Activated naive CD8-positive, alpha-beta T cell treated with anti-CD3 and anti-CD28 coated beads, Interleukin-2, amount 50 U/mL, for 16 hours (primary cell): Measurements from ENCODE around the gene CIT.

ENCODE experiments used
- DNase-seq: peaks from one replicate; pipeline ENCODE4 v3.0.0-alpha.2; 2020; ENCODE audit warnings: low read depth, low spot score

Gene CIT

DNA sequence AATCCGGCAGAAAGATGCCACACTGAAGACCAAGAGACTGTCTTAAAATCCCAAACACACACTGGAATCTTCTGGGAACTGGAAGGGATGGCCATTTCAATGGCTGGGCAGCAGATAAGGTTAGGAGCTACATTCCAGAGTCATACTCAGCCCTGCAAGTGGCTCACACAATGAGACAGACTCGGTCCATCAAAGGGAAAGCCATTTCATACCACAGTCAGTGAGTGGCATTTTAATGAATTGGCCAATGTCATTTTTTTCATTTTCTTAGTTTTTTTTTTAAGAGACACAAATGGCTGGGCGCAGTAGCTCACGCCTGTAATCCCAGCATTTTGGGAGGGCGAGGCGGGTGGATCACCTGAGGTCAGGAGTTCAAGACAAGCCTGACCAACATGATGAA, 17.9 kb downstream of the CIT start:
- no peak for DNase-seq

DNA sequence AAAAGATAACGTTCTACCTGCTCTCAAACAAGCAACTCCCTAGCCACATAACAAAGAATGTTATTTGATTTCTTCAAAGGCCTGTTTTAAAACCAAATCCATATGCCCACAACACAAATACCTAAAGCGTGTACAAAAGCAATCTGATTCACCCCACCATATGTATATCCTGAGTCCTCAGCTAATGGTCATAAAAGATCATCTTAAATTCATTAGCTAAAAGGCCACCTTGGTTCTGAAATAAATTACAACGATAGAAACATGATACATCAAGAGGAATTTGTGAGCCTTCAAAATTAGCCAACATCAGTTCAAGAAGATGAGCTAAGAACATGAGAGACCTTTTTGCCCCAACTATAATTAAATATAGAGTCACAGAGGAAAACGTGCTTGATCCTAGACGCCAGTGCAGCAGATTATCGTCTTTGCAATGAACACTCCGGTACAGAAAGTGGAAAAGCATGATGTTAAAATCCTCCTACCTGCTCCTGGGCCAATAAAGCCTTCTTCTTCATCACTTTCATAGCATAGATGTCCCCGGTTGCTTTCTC, 20.0 kb downstream of the CIT start:
- no peak for DNase-seq

DNA sequence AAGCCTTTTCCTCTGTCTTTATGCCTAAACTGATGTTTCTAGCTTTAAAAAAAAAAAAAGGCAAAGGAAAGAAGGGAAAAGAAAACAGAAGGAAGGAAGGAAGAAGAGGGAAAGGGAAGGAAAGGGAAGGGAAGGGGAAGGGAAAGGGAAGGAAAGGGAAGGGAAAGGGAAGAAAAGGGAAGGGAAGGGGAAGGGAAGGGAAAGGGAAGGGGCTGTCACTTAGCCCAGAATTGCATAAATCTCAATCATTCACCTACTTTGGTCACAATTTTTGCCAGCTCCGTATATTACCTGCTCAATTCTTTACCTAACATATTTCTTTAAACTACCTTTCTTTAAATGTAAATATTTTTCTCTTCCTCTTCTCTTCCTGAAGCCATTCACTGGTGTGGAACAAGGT, 26.8 kb downstream of the CIT start:
- DNase-seq: no peak

DNA sequence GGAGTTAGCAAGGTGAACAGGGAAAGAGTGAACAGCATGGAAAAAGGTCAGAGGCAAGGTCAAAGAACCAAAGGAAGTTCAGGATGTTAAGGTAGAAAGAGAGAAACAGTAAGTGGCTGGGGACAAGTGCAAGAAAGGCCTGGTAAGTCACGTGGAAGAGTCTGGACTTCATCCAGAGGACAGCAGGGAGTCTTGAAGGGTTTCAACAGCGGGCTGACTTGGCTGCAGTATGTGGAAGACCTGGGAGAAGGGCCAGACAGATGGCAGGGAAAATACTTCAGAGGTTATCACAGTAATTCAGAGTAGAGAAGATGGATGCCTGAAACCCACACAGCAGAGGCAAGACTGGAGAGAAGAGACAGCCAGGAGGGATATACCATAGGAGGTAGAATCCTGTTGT, 34.0 kb downstream of the CIT start:
- no peak for DNase-seq

DNA sequence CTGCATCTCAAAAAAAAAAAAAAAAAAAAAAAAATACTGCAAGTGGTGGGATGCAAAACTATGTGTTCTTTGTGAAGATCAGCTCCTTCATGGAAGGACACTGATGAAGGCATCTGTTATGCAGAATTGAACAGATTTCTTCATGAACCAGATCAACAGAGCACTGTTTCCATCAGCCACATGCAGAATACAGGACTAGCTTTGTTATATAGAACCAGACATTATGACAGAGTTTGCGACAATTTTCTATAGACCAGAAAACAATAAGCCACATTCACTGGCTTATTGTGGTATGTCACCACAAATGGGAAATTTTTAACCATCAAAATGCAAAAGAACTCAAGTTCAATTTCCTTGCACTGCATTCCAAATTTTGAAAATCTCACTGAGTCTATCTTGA, 34.7 kb downstream of the CIT start:
- DNase-seq: no peak

DNA sequence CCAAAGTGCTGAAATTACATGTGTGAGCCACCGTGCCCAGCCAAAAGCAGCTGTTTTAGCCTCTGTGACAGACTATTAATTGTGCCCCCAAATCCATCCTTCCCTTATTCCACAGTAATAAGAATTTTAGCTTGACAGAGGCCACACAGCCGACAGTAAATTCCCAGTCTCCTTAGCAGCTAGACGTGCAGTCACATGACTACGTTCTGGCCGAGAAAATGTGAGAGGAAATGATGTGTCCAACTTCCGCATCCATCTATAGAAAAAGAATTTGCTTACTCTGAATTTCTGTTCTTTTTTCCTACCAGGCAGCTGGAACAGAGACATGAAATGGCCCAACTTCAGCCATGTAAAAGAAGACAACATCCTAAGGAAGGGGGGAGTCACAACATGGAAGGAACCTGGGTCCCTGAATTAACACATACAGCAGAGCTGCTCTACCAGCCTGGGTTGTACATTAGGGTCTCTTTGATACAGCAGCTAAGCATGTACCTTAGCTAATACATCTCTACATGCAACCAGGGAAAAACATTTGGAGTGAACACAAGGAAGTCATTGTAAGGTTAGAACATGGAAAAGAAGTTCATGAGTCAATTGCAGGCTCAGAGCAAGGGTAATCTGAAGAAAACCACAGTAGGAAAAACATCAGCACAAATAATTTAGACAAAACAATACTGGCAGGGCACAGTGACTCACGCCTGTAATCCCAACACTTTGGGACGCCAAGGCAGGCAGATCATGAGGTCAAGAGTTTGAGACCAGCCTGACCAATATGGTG, 35.5 kb downstream of the CIT start:
- no peak for DNase-seq

DNA sequence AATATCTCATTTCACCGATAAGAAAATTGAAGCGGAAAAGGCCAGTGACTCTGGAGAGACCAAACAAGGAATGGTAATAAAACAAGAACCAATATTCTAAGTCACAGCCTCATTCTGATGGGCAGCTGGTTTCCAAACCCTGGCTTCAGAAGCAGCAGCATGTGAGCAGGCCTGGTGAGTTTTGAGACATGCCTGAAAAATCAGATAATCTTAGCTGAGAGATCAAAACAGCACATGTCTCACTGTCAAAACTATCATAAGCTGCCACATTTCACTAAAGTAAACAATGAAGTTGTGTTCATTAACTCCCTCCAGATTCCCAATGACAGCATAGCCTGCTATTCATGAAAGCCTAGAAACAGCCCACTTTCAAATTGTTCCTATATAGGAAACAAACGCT, 36.5 kb downstream of the CIT start:
- no peak for DNase-seq

DNA sequence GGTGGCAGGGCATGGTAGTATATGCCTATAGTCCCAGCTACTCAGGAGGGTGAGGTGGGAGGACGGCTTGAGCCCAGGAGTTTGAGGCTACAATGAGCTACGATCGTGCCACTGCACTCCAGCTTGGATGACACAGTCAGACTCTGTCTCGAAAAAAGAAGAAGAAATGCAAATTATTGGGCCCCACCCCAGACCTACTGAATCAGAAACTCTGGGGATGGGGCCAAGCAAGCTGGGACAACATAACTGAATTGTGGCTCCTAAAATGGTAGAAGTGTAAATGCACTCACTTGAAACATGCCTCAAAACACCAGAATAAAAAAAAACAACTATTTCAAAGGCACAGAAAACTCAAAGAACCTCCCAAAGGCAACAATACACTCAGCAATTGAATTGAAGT, 37.0 kb downstream of the CIT start:
- no peak for DNase-seq

DNA sequence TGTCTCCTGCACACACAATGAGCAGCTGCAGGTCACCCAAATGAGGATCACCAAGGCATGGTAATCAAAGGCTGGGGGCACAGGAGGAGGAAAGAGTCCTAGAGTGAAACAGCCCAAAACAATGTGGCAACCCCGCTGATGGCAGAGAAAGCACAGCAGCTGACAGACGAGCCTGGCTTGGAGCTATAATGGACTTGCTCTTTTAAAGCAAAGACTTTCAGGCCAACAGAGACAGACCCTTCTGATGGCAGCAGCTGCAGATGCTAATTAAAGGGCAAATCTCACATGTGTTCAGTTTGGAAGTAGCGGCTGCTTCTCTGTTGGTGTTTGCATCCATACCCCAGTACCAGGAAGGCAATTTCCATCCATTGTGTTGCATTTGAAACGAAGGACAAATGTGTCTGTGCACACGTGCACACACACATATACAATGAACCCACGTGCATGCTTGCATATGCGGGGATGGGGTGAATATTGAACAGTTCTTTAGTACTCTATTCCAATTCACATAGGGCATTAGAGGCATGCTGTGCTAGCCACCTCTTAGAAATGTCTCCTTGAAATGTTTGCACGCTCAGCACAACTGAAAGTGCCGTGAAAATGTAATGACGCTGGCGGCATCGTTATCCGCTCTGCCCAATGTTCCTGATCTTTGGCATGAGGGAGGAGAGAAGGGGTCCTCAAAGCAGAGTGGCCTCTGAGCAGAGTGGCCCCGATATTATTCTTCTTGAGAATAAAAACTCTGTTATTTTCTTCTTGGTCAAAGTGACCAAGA, 38.1 kb downstream of the CIT start:
- no peak for DNase-seq

DNA sequence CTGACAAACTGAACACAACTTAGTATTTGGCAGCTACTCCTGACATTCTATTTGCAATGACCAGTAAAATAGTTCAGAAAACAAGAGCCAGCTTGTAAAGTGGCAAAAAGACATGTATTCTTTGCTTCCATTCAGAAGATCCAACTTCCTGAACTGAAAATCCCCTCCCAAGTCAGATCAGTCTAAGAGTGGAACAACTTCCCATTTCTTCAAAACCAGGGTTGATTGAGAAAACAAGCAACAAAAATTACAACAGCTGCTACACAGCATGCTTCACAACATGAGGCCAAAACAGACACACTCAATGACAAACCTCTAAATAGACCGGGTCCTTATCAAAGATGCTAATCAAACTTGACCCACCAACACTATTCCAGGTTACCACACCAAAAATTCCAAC, 40.3 kb downstream of the CIT start:
- no peak for DNase-seq

DNA sequence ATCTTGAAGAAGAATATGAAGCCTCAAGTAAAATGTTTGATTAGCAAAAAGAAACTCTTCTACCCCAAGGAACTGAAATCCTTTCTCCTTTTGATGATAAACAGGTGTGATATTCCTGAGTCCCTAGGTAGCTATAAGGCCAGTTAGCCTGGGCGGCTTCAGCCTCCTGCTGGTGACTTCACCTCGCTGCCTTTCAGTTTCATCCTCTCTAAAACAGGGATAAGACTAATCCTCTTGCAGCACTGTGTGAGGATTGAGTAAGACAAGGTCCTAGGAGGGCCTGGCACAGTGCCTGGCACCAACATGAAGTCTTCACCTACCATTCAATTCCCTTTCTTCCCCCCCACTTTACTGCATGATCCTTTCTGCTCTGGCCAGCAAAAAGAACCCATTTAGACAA, 42.1 kb downstream of the CIT start:
- DNase-seq: no peak

DNA sequence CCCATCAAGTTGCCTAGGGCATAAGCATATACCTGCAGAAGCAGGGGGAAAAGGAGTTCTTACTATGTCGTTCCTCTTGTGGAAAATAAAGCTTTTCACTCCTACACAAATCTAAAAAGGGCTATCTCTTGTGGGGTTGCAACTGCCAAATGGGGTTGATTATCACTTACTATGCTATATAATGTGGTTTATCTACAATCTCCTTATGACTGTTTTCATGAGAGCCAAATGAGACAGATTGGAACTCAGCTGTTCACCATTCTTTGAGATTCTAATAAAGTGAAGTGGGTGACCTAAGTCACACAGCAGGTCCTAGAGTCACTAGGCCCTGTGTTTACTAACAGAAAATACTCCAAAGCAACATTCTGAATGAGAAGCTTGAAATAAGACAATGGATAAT, 47.7 kb downstream of the CIT start:
- no peak for DNase-seq

DNA sequence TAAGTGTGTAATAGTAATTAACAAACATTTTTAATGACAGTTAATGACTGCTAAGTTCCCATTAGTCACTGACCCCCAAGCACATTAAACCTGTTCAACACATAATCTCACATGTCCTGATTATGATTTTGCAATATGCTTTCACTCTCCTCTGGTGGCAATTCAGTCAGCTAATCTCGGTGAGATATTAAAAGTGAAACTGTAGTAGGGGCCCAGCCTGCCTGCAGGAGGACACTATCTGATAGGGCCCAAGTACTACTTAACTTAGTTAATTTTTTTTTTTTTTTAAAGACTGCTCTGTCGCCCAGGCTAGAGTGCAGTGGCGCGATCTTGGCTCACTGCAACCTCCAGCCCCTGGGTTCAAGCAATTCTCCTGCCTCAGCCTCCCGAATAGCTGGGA, 48.8 kb downstream of the CIT start:
- DNase-seq: no peak

DNA sequence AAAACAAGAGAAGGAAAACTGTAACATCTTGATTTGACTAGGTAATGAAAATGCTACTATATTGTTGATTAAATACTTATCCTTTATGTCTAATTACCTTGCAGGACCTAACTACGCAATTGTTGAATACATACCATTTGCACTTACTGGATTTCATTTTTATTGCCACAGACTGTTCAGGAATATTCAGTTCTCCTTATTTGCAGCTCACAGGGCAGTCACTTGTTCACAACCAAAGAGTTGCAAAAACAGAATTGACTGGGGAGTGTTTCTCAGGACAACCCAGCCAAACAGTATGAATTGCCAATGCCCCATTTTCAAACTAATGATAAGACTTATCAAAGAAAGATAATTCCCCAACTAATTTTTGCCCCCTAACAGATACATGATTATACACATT, 49.4 kb downstream of the CIT start:
- no peak for DNase-seq

DNA sequence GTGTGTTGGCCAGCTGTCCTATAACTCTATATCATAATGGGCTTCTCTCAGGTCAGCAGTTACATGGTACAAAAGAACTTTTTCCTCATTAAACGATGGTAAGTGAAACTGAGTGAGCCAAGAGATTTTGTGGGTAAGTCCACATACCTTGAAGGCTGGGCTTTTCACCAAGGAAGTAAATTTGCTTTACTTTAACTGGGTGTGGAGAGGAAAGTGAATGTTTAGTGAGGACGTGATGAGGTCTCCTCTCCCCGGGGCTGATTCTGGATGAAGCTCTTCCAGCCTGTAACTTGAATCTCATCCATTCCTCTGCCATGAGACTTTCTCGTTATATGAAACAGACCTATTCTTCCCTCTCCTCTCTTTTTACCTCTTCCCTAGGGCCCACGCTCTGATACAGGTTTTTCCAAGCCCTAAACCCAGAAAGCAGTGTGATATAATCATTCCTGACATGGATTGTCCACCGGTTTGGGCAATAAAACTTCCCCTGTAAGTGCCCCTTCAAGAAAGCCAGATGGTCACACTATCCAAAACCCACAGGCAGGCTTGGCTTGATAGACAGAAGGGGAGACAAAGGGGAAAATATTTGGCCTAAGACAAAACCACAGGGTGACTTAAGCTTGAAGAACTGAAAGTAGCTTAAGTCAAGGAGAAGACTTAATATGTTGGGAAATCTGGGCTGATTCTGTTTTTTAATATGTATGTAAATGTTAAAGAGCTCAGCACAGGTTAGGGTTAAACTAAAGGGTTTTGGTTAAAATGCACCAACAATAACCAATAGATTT, 50.3 kb downstream of the CIT start:
- no peak for DNase-seq

DNA sequence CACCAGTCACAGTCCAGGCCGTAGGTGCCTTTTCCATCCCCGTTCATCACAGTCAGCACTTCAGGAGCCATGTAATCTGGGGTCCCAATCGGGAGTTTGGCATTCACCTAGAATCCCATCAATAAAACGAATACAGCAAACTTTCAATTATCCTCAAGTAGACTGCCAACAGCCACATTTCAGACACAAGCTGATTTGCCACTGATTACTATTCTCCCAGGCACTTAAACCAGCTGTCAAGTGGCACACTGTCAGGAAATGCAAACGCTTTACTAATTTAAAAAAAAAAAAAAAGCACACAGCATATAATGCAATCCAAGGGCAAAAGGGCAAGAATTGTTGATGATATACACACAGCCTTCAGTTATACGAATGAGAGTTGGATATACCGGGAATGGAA, 51.9 kb downstream of the CIT start:
- DNase-seq: no peak

DNA sequence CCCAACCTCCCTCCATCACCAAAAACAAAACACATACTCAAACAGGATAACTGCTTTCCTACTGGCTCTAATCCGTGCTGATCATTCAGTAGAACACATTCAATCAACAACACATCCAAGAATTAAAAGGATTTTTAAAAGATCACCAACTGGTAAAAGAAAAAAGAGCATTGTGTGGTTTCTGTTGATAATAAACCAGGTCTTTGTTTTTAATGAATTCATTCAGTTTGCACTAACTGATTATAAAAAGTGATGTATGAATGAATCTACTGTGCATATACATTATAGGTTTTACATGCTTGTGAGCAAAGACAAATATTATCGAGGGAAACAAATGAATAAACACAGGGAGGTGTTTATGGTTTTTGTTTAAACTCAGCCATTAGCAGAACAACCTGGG, 55.1 kb downstream of the CIT start:
- no peak for DNase-seq

DNA sequence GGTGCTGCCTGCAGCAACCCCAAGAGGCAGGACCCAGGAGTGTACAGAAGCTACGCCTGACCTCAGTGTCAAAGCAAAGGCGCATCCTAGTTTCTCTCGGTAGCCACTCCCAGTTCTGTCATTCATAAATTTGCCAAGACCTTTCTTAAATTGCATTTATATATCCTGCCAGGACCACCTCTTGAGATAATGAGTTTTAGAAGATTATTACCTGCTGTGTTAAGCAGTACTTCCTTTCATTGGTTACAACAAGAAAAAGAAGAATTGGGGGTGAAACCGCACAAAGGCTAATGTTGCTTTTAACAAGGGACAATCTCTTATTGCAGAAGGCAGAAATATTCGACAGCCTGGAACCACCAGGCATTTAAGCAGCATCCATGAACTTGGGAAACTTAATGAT, 57.8 kb downstream of the CIT start:
- no peak for DNase-seq

DNA sequence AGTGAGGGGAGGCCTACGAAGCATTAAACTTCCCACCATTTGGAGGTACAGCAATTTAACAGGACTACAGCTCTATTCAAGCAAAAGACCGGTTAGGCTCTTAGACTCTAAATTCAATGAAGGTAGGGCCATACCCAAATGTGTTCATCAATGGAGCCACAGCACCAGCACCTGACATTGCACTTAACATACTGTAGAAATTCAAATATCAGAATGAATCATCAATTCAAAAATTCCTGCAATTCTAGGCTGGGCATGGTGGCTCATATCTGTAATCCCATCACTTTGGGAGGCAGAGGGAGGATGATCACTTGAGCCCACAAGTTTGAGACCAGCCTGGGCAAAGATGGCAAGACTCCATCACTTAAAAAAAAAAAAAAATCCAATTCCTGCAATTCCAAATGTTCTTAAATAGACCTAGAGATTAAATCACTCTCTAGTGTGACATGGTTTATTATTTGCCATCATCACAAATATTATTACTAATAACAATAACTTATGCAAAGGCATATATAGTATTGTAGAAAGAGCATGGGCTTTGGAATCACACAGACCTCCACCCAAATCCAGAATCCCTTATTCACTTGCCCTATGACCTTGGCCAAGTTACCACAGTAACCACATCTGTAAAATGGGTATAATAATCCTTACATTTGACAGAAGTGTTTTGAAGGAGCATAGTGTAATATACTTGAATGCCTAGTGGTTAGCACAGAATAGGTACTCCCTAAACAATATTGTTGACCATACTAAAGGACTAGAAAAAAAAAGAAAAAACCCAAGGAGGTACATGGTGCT, 59.4 kb downstream of the CIT start:
- DNase-seq: no peak

DNA sequence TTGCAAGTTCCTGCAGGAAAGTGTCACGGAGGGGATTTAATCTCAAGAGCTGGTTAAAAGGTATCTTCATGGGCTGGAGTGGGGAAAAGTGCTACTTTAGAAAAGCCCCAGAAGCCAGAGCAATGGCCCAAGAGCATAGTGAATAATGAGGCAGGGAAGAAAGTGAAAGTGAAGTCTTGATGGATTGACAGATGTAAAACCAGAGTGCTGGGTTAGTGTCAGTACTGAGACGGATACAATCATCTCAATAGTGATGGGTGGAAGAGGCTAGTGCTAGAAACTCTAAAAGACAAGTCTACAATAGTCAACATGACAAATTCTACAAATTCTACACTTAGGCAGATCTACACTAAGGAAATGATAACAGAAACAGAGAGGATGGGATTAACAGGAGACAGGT, 68.1 kb downstream of the CIT start:
- no peak for DNase-seq

DNA sequence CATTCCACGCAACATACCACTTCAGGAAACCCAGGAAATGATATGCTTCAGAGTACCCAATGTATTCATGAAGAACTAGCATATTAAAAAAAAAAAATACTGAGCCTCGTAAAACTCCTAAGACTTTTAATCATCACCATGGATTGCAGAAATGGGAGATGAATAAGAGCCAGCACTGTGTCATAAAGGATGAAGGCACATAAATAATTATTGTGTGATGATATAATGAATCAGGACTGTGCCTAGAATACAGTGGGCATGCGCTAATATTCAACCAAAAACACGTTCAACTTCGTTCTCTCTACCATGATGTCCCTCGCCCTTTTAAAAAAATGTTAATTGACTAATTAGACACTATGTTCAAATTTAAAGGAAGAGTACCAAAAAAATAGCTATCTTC, 68.7 kb downstream of the CIT start:
- no peak for DNase-seq

DNA sequence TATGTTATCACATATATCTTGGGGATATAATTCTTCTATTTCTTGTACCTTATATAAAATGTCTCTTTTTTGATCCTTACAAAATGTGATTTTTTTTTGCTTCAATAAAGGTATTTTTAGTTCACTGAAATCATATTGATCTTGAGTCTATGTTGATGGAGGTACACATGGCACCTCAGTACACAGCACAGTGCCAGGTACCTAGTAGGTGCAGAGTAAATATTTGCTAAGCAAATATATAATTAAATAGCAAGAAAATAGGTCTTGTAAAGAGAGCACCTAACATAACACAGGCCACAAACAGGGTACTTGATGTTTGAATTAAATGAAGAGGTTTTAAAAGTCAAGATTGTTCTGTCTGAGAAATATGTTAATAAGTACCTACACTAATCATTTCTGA, 69.7 kb downstream of the CIT start:
- DNase-seq: no peak
